Brain microvascular endothelial cell (primary cell): Measurements from ENCODE around the gene JAG1.

Source experiments
- DNase-seq: peaks from one replicate; pipeline ENCODE4 v3.0.0-alpha.2; 2020
- H3K27ac ChIP-seq: fragments of 250-450 bp; sonication (Bioruptor Pico); 2 replicates; pipeline ENCODE4 v1.5.1; 2020; ENCODE audit warnings: mild to moderate bottlenecking, moderate library complexity
- H3K27me3 ChIP-seq: fragments of 250-450 bp; sonication (Bioruptor Pico); replicated peaks from 2 replicates; pipeline ENCODE4 v1.5.1; 2020; ENCODE audit warnings: mild to moderate bottlenecking
- H3K36me3 ChIP-seq: fragments of 250-450 bp; sonication (Bioruptor Pico); replicated peaks from 2 replicates; pipeline ENCODE4 v1.5.1; 2020; ENCODE audit warnings: mild to moderate bottlenecking
- H3K4me3 ChIP-seq: 2 replicates; pipeline ENCODE4 v1.5.1; 2011; ENCODE audit warnings: low read depth, mild to moderate bottlenecking, control low read depth, low read length, moderate library complexity
- in situ Hi-C: cut with HindIII; loops from 2 replicates; pipeline ENCODE4 v1.10.0; 2017; ENCODE audit warnings: low sequenced_read_pairs, low pct_ligation_motif_present
- TF ChIP-seq, protein P1 (sequence below): IDR thresholded peaks from 2 replicates; pipeline ENCODE4 v1.5.1; 2011; ENCODE audit warnings: low read depth, mild to moderate bottlenecking, moderate library complexity, low read length, control low read depth, inconsistent platforms; ENCODE audit errors: missing control alignments

Gene JAG1

DNA sequence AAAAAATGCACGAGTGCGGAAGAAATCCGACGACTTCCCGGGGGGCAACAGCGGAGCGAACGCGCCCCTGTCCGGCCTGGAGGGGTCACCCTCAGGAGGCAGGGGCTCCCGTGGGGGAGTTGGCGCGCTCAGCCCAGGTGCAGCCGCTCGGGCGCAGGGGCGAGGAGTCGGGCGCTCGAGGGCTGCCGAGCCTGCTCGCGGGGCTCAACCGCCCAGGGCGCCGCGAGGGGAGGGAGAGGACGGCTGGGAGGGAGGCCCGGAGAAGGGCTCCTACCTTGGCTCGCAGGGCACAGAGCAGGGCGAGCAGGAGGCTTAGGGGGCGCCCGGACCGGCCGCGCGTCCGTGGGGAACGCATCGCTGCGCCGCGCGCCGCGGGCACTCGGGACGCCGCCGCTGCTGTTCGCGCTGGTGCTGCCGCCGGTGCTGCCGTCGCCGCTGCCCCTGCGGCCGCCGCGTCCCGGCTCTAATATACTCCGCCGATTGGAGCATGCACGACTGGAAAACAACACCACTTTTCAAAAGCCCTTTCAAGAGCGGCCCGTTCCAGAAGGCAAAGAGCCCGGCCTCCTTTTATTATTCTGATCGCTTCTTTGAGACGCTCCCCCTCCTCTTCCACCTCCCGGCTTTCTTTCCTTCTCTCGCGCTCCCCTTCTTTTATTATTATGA lies 490 bp downstream of the JAG1 start:
- Histone ChIP-seq H3K27me3 (no peaks in the 10 kb centered on the region), H3K4me3 (peak overlapping the region; percentile 86), H3K36me3 (peaks cover 20% of the 10 kb centered on the region), H3K27ac (peak overlapping the region; percentile 97)
- in situ Hi-C loops, result no loop called here
- no peak for DNase-seq
- TF ChIP-seq, protein P1, sequence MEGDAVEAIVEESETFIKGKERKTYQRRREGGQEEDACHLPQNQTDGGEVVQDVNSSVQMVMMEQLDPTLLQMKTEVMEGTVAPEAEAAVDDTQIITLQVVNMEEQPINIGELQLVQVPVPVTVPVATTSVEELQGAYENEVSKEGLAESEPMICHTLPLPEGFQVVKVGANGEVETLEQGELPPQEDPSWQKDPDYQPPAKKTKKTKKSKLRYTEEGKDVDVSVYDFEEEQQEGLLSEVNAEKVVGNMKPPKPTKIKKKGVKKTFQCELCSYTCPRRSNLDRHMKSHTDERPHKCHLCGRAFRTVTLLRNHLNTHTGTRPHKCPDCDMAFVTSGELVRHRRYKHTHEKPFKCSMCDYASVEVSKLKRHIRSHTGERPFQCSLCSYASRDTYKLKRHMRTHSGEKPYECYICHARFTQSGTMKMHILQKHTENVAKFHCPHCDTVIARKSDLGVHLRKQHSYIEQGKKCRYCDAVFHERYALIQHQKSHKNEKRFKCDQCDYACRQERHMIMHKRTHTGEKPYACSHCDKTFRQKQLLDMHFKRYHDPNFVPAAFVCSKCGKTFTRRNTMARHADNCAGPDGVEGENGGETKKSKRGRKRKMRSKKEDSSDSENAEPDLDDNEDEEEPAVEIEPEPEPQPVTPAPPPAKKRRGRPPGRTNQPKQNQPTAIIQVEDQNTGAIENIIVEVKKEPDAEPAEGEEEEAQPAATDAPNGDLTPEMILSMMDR, result no peak

DNA sequence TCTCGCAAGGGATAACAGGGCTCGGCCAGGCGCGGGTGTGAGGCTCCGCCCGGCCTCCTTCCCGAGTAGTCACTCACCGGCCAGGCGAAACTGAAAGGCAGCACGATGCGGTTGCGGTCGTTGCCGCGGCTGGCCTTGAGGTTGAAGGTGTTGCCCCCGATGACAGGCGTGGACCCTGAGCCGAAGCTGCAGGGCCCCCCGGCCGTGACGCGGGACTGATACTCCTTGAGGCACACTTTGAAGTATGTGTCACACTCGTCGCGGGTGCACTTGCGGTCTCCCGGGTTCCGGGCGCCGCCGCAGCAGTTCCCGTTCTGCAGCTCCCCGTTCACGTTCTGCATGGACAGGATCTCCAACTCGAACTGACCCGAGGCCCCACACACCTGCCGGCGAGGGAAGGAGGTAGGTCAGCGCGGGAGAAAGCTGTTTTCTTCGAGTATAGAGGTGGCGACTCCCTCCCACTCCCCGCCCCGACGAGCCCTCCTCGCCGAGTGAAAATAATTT lies 1.1 kb downstream of the JAG1 start:
- in situ Hi-C loops, result no loop called here
- Histone ChIP-seq H3K27ac (peak overlapping the region; percentile 97), H3K36me3 (peaks cover 24% of the 10 kb centered on the region), H3K4me3 (peak overlapping the region; percentile 86), H3K27me3 (no peaks in the 10 kb centered on the region)
- TF ChIP-seq, protein P1, result no peak
- no peak for DNase-seq

DNA sequence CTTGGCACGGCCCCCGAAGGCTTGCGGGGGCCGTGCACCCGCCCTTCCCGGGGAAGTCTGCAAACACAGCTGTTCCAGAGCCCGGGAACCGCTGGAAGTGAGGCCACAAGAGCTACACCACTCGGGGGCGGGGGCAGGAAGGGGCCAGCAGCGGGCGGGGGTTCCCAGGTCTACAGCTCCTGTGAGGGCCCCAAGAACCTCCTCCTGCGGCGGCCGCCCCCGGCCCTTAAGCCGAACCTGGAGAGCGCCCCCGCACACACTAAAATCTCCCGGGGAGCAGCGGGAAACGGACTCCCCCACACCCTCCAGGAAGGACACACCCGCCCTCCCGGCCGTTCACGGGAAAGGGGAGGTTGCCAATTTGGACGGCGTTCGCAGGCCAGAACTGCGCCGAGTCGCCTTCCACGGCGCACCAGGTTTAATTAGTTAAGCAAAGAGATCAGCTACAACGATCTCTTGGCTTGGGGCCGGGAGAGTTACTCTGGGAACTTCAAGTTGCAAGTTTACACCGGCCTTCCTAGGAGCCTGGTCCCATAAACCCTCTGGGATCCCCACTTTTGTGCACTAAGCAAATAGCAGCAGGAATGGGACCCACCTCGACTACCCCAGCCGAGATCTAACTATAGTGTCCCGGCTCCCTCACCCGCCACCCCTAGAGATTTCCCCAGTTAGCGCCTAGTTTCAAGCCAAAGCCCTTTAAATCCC lies 1.7 kb downstream of the JAG1 start:
- Histone ChIP-seq H3K4me3 (peak overlapping the region; percentile 86), H3K27ac (peak overlapping the region; percentile 97), H3K27me3 (no peaks in the 10 kb centered on the region), H3K36me3 (peaks cover 30% of the 10 kb centered on the region)
- no peak for DNase-seq
- TF ChIP-seq, protein P1, result no peak
- in situ Hi-C loops, result no loop called here

DNA sequence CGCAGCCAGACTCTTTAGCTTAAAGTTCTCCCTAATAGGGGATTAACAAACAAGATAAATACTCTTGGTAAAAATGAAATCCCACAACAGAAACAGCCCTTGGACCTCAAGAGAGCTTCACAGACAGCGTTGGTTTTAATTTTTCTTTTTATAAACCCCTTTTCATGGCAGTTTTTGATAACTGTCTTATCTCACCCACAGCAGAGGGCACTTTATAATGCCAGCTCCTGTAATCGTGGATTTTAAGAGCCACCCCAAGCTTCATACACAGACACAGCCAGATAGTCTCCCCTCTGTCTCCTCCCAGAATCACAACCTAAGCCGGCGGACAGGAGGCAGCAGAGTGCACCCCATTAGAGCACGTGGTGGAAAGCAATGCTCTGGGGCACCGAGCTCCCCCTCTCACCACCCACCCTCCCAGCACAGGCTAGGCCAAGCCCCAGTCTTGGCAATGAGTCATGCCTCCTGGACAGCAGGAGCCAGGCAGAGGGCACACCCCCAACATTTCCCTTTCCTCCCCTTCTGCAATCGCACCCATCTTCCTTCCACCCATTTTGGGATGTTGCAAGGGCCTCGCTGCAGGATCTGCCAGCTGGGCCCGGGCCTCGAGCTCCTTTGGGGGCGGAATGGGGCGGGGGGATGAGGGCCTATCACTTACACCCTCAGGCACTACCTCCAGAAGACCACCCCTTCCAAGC lies 2.4 kb downstream of the JAG1 start:
- TF ChIP-seq, protein P1, result peak; percentile 82
- peaks cover 37% of the 10 kb centered on the region for H3K36me3 ChIP-seq
- in situ Hi-C loops, result no loop called here
- H3K27ac ChIP-seq, result peak overlapping the region; percentile 97
- peak overlapping the region; percentile 86 for H3K4me3 ChIP-seq
- peak; percentile 91 for DNase-seq
- no peaks in the 10 kb centered on the region for H3K27me3 ChIP-seq

DNA sequence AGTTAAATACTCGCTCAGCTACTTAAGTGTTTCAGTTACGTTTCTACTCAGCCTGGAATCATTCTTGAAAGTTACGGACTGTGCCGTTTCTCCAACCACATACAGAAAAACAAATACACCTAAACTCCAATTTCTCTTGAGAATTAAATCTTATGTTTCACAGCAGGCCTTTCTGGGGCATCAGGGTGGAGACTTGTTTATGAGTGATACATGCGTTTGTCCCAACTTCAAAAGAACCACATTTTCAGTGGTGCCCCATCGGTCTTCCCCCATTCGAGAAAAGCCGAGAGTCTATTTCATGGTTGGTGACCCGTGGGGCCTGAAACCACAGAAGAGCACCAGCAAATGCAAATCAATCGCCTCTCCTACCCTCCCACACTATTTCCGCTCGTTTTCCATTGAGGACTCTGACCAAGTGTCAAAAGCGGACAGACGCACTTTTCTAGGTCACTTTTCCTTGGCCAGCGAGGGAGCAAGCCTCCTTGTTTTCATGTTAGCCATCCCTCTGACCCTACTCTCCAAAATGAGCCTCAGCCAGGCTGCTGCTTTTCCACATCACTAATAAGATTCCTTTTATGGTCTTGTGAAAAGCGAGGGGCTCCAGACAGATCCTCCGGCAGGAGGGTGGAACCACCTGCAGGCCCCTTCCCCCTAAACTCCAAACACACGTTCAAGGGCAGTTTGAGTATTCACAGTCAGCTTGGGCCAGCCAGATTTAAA lies 3.1 kb downstream of the JAG1 start:
- in situ Hi-C loops, result no loop called here
- TF ChIP-seq, protein P1, result no peak
- peak overlapping the region; percentile 86 for H3K4me3 ChIP-seq

More for the DNA sequence above, 3.1 kb downstream of the JAG1 start:
- H3K27me3 ChIP-seq, result no peaks in the 10 kb centered on the region
- H3K27ac ChIP-seq, result peak overlapping the region; percentile 97
- DNase-seq, result no peak
- peaks cover 44% of the 10 kb centered on the region for H3K36me3 ChIP-seq
